GM12878 (cell line): ENCODE data around the gene EFNA2. TPM values are rescaled to one million over a fixed set of nuclear protein-coding genes. Genes with fewer than 3 reads are reported as not detected.

ENCODE experiments used
- CEBPB ChIP-seq, 2 experiments: fragments of 150-350 bp in 1 of 2; IDR thresholded peaks; 2 replicates each; pipeline ENCODE4 v1.6.1; 2012 to 2014; ENCODE audit warnings: low read depth in 2 of 2, low read length in 2 of 2, borderline replicate concordance in 1 of 2, inconsistent platforms in 1 of 2
- EZH2 ChIP-seq: IDR thresholded peaks from 2 replicates; pipeline ENCODE4 v1.6.1; 2012; ENCODE audit warnings: low read depth, mild to moderate bottlenecking, control low read depth, inconsistent platforms, low read length, borderline replicate concordance; ENCODE audit not compliant: control insufficient read depth
- FOXM1 ChIP-seq: IDR thresholded peaks from 2 replicates; pipeline ENCODE4 v1.6.1; 2012; ENCODE audit warnings: low read depth, mild to moderate bottlenecking, inconsistent platforms, low read length, moderate library complexity
- GATAD2B ChIP-seq: fragments of 450-650 bp; conservative IDR thresholded peaks from 2 replicates; pipeline ENCODE4 v1.6.1; 2017; ENCODE audit warnings: low read depth, mild to moderate bottlenecking, moderate library complexity
- HDAC6 ChIP-seq: fragments of 200-600 bp; sonication (generic); IDR thresholded peaks from one replicate; pipeline ENCODE4 v1.8.0; 2017; ENCODE audit warnings: antibody characterized with exemption; ENCODE audit not compliant: unreplicated experiment
- HDGF ChIP-seq: fragments of 450-650 bp; IDR thresholded peaks from 2 replicates; pipeline ENCODE4 v1.6.1; 2016; ENCODE audit warnings: antibody characterized with exemption
- LARP7 ChIP-seq: fragments of 450-650 bp; IDR thresholded peaks from 2 replicates; pipeline ENCODE4 v1.6.1; 2017; ENCODE audit warnings: mild to moderate bottlenecking
- NR2F1 ChIP-seq: fragments of 450-650 bp; conservative IDR thresholded peaks from 2 replicates; pipeline ENCODE4 v1.6.1; 2017; ENCODE audit warnings: mild to moderate bottlenecking
- PML ChIP-seq: IDR thresholded peaks from 2 replicates; pipeline ENCODE4 v1.6.1; 2012; ENCODE audit warnings: low read length, inconsistent platforms
- RAD51 ChIP-seq: fragments of 450-650 bp; IDR thresholded peaks from 2 replicates; pipeline ENCODE4 v1.6.1; 2016; ENCODE audit warnings: moderate library complexity, mild to moderate bottlenecking, inconsistent platforms
- RB1 ChIP-seq: fragments of 450-650 bp; formaldehyde crosslinking; IDR thresholded peaks from 2 replicates; pipeline ENCODE4 v1.6.1; 2017; ENCODE audit warnings: mild to moderate bottlenecking, borderline replicate concordance
- RCOR1 ChIP-seq: conservative IDR thresholded peaks from 2 replicates; pipeline ENCODE4 v1.6.1; 2012; ENCODE audit warnings: low read depth, low read length, improper control_type of control experiment
- RUNX3 ChIP-seq: IDR thresholded peaks from 2 replicates; pipeline ENCODE4 v1.6.1; 2012; ENCODE audit warnings: low read length, inconsistent platforms
- SIX5 ChIP-seq: IDR thresholded peaks from 2 replicates; pipeline ENCODE4 v1.6.1; 2011; ENCODE audit warnings: mild to moderate bottlenecking, low read depth, low read length, moderate library complexity; ENCODE audit not compliant: severe bottlenecking
- SMAD1 ChIP-seq: fragments of 450-650 bp; IDR thresholded peaks from 2 replicates; pipeline ENCODE4 v1.6.1; 2018; ENCODE audit warnings: mild to moderate bottlenecking, low read depth; ENCODE audit not compliant: partially characterized antibody
- SMC3 ChIP-seq: IDR thresholded peaks from 2 replicates; pipeline ENCODE4 v1.6.1; 2011; ENCODE audit warnings: low read length, improper control_type of control experiment, borderline replicate concordance
- TARDBP ChIP-seq: IDR thresholded peaks from 2 replicates; pipeline ENCODE4 v1.6.1; 2016; ENCODE audit warnings: borderline replicate concordance
- TCF3 ChIP-seq: IDR thresholded peaks from 2 replicates; pipeline ENCODE4 v1.6.1; 2012; ENCODE audit warnings: low read depth, mild to moderate bottlenecking, low read length, borderline replicate concordance; ENCODE audit not compliant: insufficient read depth
- polyA plus RNA-seq, 11 experiments: library from polyadenylated mRNA; depleted of rRNA in 4 of 11; unstranded in 6 of 11; stranded (reverse) in 5 of 11; fragments of >200 nt; fragmentation: Nextera tagmentation in 4 of 11; fragmentation: Illumina TruSeq in 1 of 11; extraction: Ambion mirVana in 4 of 11; extraction: Trizol in 1 of 11; gene quantifications; 1 replicate in 1 of 11; 2 replicates in 10 of 11; pipeline versions ENCODE4 v1.2.1 to v1.2.3, GENCODE V29; 2011 to 2016; ENCODE audit warnings: inconsistent platforms in 2 of 11, missing spikeins in 2 of 11, low read depth in 1 of 11
- total RNA-seq, 4 experiments: library from RNA; depleted of rRNA in 3 of 4; stranded (reverse); fragments of >200 nt in 3 of 4; fragmentation: Illumina TruSeq in 1 of 4; extraction: Trizol in 1 of 4; gene quantifications; 2 replicates each; pipeline versions ENCODE4 v1.2.1 to v1.2.3, GENCODE V29; 2013 to 2021
- TF ChIP-seq, protein P1 (sequence below): fragments of 450-650 bp; IDR thresholded peaks from 2 replicates; pipeline ENCODE4 v1.6.1; 2018; ENCODE audit warnings: borderline replicate concordance, mild to moderate bottlenecking; ENCODE audit not compliant: partially characterized antibody
- TF ChIP-seq, protein P2 (sequence below): fragments of 450-650 bp; formaldehyde crosslinking; IDR thresholded peaks from 2 replicates; pipeline ENCODE4 v1.4.0; 2022; ENCODE audit warnings: mild to moderate bottlenecking, moderate library complexity
- TF ChIP-seq, protein P3 (sequence below): IDR thresholded peaks from 2 replicates; pipeline ENCODE4 v1.6.1; 2012; ENCODE audit warnings: low read depth, low read length, improper control_type of control experiment
- TF ChIP-seq, protein P4 (sequence below): fragments of 450-650 bp; IDR thresholded peaks from 2 replicates; pipeline ENCODE4 v1.6.1; 2017; ENCODE audit warnings: low read depth, mild to moderate bottlenecking, moderate library complexity

The EFNA2 gene
- total and polyA plus RNA-seq, 10 of the 15 experiments (the other 5 are each of a cell fraction or from before 2014, with no cell fraction given): not detected

DNA sequence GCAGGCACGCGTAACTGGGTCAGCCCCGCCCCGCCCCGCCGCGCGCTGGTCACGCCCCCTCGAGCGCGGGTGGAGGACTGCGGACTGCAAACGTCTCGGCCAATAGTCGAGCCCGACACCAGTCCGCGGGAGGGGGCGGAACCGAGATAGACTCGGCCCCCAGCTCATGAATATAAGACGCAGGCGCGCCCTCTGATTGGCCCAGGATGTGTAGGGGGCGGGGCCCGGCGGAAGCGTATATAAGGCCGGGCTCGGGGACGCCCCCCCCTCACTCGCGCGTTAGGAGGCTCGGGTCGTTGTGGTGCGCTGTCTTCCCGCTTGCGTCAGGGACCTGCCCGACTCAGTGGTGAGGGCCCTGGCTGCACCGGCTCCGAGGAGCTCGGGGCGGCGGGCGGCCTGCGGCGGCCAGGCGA, 16.6 kb upstream of the EFNA2 start, which contains the start of gene CIRBP (continued):
- TF ChIP-seq RUNX3 (no peak), HDAC6 (peak; percentile 98), RB1 (no peak), CEBPB (IDR thresholded peaks at IDR 0.05; ENCODE audit: borderline replicate concordance in 1 of 2, low read depth in 2 of 2, low read length in 2 of 2) (no peak), PML (no peak), LARP7 (no peak), SMC3 (no peak), SMAD1 (peak; percentile 82), HDGF (peak; percentile 94), NR2F1 (no peak), TARDBP (0 out of 2 replicates have a peak, but pooled peaks have one; percentile 28), SIX5 (no peak), RAD51 (no peak), GATAD2B (no peak), FOXM1 (no peak), EZH2 (no peak), RCOR1 (no peak), TCF3 (peak; percentile 91)
- TF ChIP-seq, protein P1, sequence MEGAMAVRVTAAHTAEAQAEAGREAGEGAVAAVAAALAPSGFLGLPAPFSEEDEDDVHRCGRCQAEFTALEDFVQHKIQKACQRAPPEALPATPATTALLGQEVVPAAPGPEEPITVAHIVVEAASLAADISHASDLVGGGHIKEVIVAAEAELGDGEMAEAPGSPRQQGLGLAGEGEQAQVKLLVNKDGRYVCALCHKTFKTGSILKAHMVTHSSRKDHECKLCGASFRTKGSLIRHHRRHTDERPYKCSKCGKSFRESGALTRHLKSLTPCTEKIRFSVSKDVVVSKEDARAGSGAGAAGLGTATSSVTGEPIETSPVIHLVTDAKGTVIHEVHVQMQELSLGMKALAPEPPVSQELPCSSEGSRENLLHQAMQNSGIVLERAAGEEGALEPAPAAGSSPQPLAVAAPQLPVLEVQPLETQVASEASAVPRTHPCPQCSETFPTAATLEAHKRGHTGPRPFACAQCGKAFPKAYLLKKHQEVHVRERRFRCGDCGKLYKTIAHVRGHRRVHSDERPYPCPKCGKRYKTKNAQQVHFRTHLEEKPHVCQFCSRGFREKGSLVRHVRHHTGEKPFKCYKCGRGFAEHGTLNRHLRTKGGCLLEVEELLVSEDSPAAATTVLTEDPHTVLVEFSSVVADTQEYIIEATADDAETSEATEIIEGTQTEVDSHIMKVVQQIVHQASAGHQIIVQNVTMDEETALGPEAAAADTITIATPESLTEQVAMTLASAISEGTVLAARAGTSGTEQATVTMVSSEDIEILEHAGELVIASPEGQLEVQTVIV: no peak
- TF ChIP-seq, protein P2, sequence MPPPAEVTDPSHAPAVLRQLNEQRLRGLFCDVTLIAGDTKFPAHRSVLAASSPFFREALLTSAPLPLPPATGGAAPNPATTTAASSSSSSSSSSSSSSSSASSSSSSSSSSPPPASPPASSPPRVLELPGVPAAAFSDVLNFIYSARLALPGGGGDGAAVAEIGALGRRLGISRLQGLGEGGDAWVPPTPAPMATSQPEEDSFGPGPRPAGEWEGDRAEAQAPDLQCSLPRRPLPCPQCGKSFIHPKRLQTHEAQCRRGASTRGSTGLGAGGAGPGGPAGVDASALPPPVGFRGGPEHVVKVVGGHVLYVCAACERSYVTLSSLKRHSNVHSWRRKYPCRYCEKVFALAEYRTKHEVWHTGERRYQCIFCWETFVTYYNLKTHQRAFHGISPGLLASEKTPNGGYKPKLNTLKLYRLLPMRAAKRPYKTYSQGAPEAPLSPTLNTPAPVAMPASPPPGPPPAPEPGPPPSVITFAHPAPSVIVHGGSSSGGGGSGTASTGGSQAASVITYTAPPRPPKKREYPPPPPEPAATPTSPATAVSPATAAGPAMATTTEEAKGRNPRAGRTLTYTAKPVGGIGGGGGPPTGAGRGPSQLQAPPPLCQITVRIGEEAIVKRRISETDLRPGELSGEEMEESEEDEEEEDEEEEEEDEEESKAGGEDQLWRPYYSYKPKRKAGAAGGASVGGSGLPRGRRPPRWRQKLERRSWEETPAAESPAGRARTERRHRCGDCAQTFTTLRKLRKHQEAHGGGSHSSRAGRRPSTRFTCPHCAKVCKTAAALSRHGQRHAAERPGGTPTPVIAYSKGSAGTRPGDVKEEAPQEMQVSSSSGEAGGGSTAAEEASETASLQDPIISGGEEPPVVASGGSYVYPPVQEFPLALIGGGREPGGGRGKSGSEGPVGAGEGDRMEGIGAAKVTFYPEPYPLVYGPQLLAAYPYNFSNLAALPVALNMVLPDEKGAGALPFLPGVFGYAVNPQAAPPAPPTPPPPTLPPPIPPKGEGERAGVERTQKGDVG (CRISPR knock-in tag): no peak
- TF ChIP-seq, protein P3, sequence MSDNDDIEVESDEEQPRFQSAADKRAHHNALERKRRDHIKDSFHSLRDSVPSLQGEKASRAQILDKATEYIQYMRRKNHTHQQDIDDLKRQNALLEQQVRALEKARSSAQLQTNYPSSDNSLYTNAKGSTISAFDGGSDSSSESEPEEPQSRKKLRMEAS: no peak
- TF ChIP-seq, protein P4, sequence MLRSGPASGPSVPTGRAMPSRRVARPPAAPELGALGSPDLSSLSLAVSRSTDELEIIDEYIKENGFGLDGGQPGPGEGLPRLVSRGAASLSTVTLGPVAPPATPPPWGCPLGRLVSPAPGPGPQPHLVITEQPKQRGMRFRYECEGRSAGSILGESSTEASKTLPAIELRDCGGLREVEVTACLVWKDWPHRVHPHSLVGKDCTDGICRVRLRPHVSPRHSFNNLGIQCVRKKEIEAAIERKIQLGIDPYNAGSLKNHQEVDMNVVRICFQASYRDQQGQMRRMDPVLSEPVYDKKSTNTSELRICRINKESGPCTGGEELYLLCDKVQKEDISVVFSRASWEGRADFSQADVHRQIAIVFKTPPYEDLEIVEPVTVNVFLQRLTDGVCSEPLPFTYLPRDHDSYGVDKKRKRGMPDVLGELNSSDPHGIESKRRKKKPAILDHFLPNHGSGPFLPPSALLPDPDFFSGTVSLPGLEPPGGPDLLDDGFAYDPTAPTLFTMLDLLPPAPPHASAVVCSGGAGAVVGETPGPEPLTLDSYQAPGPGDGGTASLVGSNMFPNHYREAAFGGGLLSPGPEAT: no peak
